Stimulated activated naive B cell treated with anti-CD40 and anti-IgM and Interleukin-4, amounts not matched to agents 10 μg/mL and 1 μg/mL and 100 μg/mL, for 72 hours (primary cell): ENCODE measurements around the gene RPL10.
"Not testable (repeated sequence)": the region's sequence is repeated elsewhere in the genome, so short reads cannot be mapped to it uniquely, and the experiment has no call there.

ENCODE experiments used
- ATAC-seq, 2 donors: fragments of 150-1000 bp; cut with Tn5 transposase; replicated peaks; 2 replicates each; pipeline ENCODE4 v1.10.0; 2021; ENCODE audit warnings: moderate library complexity in 1 of 2
- DNase-seq: peaks from one replicate; pipeline ENCODE4 v3.0.0; 2021
- H3K27ac Mint-ChIP-seq: one replicate; pipeline ENCODE4 v1.8.0; 2022; ENCODE audit warnings: mild to moderate bottlenecking, mixed read lengths
- H3K27me3 Mint-ChIP-seq, 2 donors: one replicate each; pipeline ENCODE4 v1.8.0; 2022; ENCODE audit warnings: mixed read lengths in 2 of 2
- H3K36me3 Mint-ChIP-seq, 2 donors: one replicate each; pipeline ENCODE4 v1.8.0; 2022; ENCODE audit warnings: mixed read lengths in 2 of 2, mild to moderate bottlenecking in 1 of 2
- H3K4me1 Mint-ChIP-seq, 2 donors: one replicate each; pipeline ENCODE4 v1.8.0; 2022; ENCODE audit warnings: mixed read lengths in 2 of 2, mild to moderate bottlenecking in 1 of 2
- H3K4me3 Mint-ChIP-seq, 2 donors: one replicate each; pipeline ENCODE4 v1.8.0; 2022; ENCODE audit warnings: mild to moderate bottlenecking in 2 of 2, mixed read lengths in 2 of 2, moderate library complexity in 1 of 2
- H3K9me3 Mint-ChIP-seq, 2 donors: one replicate each; pipeline ENCODE4 v1.8.0; 2022; ENCODE audit warnings: mixed read lengths in 2 of 2, mild to moderate bottlenecking in 1 of 2

RPL10 gene

GRCh38 chrX:154378799-154379568 lies 19.2 kb upstream of the RPL10 start, which contains the start of gene EMD:
EMD (plus strand) TSS chrX:154379295; CDS start chrX:154379485, 190 bp downstream.
- Mint-ChIP-seq H3K27me3 (no peaks in the 10 kb centered on the region), H3K9me3 (no peaks in the 10 kb centered on the region), H3K36me3 (peaks cover 9 to 13% of the 10 kb centered on the region in 2 donors), H3K27ac (peak within 1 kb of the TSS; percentile 96), H3K4me1 (peaks cover 19 to 31% of the 10 kb centered on the region in 2 donors), H3K4me3 (peak within 1 kb of the TSS; percentile 88 to 89)
- ATAC-seq = peak; percentile 83 to 87
- DNase-seq = peak; percentile 95

GRCh38 chrX:154379569-154379951 lies 18.6 kb upstream of the RPL10 start:
- Mint-ChIP-seq H3K27ac (peak overlapping the region; percentile 95), H3K36me3 (peaks cover 9 to 13% of the 10 kb centered on the region in 2 donors), H3K4me3 (peak overlapping the region; percentile 88 to 89), H3K4me1 (peaks cover 19 to 36% of the 10 kb centered on the region in 2 donors), H3K27me3 (no peaks in the 10 kb centered on the region), H3K9me3 (no peaks in the 10 kb centered on the region)
- no peak for DNase-seq
- no peak for ATAC-seq

- Mint-ChIP-seq H3K36me3 (peaks cover 9 to 13% of the 10 kb centered on the region in 2 donors), H3K4me1 (peaks cover 20 to 37% of the 10 kb centered on the region in 2 donors), H3K27ac (peak overlapping the region; percentile 95), H3K9me3 (no peaks in the 10 kb centered on the region), H3K4me3 (peak overlapping the region; percentile 88 to 89), H3K27me3 (no peaks in the 10 kb centered on the region)
- ATAC-seq (no peak), DNase-seq (no peak)
Measured at GRCh38 chrX:154380153-154380552, 18.0 kb upstream of the RPL10 start.

GRCh38 chrX:154380787-154381186 lies 17.4 kb upstream of the RPL10 start:
- Mint-ChIP-seq H3K4me1 (peaks cover 20 to 35% of the 10 kb centered on the region in 2 donors), H3K4me3 (peak overlapping the region; percentile 88 to 89), H3K27me3 (no peaks in the 10 kb centered on the region), H3K9me3 (no peaks in the 10 kb centered on the region), H3K36me3 (peaks cover 9 to 13% of the 10 kb centered on the region in 2 donors), H3K27ac (peak overlapping the region; percentile 95)
- no peak for DNase-seq
- ATAC-seq = no peak

GRCh38 chrX:154381271-154381670 lies 16.9 kb upstream of the RPL10 start:
- Mint-ChIP-seq H3K27me3 (no peaks in the 10 kb centered on the region), H3K4me1 (peaks cover 20 to 35% of the 10 kb centered on the region in 2 donors), H3K9me3 (no peaks in the 10 kb centered on the region), H3K36me3 (peaks cover 9 to 13% of the 10 kb centered on the region in 2 donors), H3K27ac (no peak overlapping the region), H3K4me3 (no peak overlapping the region)
- DNase-seq (no peak), ATAC-seq (no peak)

- H3K27me3 Mint-ChIP-seq = no peaks in the 10 kb centered on the region
- no peak overlapping the region for H3K4me3 Mint-ChIP-seq
- H3K4me1 Mint-ChIP-seq = peaks cover 17 to 30% of the 10 kb centered on the region in 2 donors
- no peak for ATAC-seq
- no peaks in the 10 kb centered on the region for H3K9me3 Mint-ChIP-seq
- H3K36me3 Mint-ChIP-seq = peaks cover 9 to 13% of the 10 kb centered on the region in 2 donors
- DNase-seq = no peak
- H3K27ac Mint-ChIP-seq = no peak overlapping the region
Measured at GRCh38 chrX:154382483-154383069, 15.6 kb upstream of the RPL10 start.

GRCh38 chrX:154383359-154384283 lies 14.6 kb upstream of the RPL10 start:
- Mint-ChIP-seq H3K27me3 (no peaks in the 10 kb centered on the region), H3K36me3 (peaks cover 9 to 13% of the 10 kb centered on the region in 2 donors), H3K9me3 (no peaks in the 10 kb centered on the region), H3K4me3 (peak overlapping the region; percentile 2 to 21), H3K27ac (peak overlapping the region; percentile 51), H3K4me1 (peaks cover 15 to 30% of the 10 kb centered on the region in 2 donors)
- ATAC-seq (no peak), DNase-seq (no peak)

GRCh38 chrX:154384284-154384892 lies 13.8 kb upstream of the RPL10 start:
- DNase-seq (no peak), ATAC-seq (no peak)
- Mint-ChIP-seq H3K9me3 (no peaks in the 10 kb centered on the region), H3K27me3 (no peaks in the 10 kb centered on the region), H3K4me1 (peaks cover 15 to 30% of the 10 kb centered on the region in 2 donors), H3K36me3 (peaks cover 9 to 13% of the 10 kb centered on the region in 2 donors), H3K27ac (no peak overlapping the region), H3K4me3 (peak overlapping the region; percentile 21 to 49)

GRCh38 chrX:154388094-154388493 lies 10.1 kb upstream of the RPL10 start:
- not testable (repeated sequence) for H3K4me3 Mint-ChIP-seq, H3K27ac Mint-ChIP-seq, H3K9me3 Mint-ChIP-seq, H3K27me3 Mint-ChIP-seq, H3K36me3 Mint-ChIP-seq, DNase-seq
- ATAC-seq = peak; percentile 35 to 39
- peaks cover 2 to 15% of the 10 kb centered on the region in 2 donors for H3K4me1 Mint-ChIP-seq

- H3K4me3 Mint-ChIP-seq, DNase-seq, H3K27ac Mint-ChIP-seq, H3K27me3 Mint-ChIP-seq, H3K9me3 Mint-ChIP-seq, H3K36me3 Mint-ChIP-seq, H3K4me1 Mint-ChIP-seq: not testable (repeated sequence)
- peak; percentile 35 to 40 for ATAC-seq
Measured at GRCh38 chrX:154388649-154389048, 9.5 kb upstream of the RPL10 start.

GRCh38 chrX:154389812-154390747 lies 8.1 kb upstream of the RPL10 start:
- not testable (repeated sequence) for DNase-seq, H3K4me3 Mint-ChIP-seq, H3K27ac Mint-ChIP-seq, H3K9me3 Mint-ChIP-seq, H3K4me1 Mint-ChIP-seq, H3K27me3 Mint-ChIP-seq, H3K36me3 Mint-ChIP-seq
- peak; percentile 68 to 72 for ATAC-seq

GRCh38 chrX:154396363-154396762 lies 1.8 kb upstream of the RPL10 start:
- not testable (repeated sequence) for DNase-seq, H3K9me3 Mint-ChIP-seq, ATAC-seq, H3K27ac Mint-ChIP-seq, H3K27me3 Mint-ChIP-seq
- peaks cover 28 to 33% of the 10 kb centered on the region in 2 donors for H3K36me3 Mint-ChIP-seq
- peak overlapping the region; percentile 93 to 95 for H3K4me3 Mint-ChIP-seq
- peaks cover 11 to 15% of the 10 kb centered on the region in 2 donors for H3K4me1 Mint-ChIP-seq
